GM12872 (cell line): Measurements from ENCODE around the gene SLC17A9.

ENCODE experiments used
- TF ChIP-seq, protein P1 (sequence below): IDR thresholded peaks from 3 replicates; pipeline ENCODE4 v1.5.1; 2011; ENCODE audit warnings: low read depth, mild to moderate bottlenecking, low read length, moderate library complexity; ENCODE audit not compliant: insufficient read depth

Gene SLC17A9

DNA sequence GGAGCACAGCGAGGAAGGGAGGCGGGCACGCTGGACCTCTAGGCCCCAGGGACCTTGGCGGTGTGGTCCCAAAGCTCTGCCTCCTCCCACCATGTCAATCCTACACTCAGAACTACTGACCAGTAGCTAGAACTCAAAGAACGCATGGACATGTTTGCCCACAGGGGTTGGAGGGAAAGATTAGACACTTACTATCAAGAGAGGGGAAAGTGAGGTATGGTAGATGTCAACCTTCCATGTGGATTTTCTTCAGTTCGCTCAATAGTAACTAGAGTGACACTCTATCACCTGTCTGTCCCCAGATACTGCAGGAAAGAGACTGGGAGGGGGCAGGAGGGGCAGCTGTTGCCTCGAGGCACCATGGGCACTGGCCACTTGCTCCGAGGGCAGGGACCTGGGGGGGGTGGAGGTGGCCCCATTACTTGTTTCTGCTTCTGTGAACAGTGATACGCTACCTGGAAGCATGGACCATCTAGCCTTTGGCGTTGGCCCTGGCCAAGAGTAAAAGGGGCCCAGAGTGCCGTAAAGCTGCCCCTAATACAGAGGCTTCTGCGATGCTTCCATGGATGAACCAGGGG lies 25.3 kb upstream of the SLC17A9 start:
- TF ChIP-seq, protein P1, sequence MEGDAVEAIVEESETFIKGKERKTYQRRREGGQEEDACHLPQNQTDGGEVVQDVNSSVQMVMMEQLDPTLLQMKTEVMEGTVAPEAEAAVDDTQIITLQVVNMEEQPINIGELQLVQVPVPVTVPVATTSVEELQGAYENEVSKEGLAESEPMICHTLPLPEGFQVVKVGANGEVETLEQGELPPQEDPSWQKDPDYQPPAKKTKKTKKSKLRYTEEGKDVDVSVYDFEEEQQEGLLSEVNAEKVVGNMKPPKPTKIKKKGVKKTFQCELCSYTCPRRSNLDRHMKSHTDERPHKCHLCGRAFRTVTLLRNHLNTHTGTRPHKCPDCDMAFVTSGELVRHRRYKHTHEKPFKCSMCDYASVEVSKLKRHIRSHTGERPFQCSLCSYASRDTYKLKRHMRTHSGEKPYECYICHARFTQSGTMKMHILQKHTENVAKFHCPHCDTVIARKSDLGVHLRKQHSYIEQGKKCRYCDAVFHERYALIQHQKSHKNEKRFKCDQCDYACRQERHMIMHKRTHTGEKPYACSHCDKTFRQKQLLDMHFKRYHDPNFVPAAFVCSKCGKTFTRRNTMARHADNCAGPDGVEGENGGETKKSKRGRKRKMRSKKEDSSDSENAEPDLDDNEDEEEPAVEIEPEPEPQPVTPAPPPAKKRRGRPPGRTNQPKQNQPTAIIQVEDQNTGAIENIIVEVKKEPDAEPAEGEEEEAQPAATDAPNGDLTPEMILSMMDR, result no peak

DNA sequence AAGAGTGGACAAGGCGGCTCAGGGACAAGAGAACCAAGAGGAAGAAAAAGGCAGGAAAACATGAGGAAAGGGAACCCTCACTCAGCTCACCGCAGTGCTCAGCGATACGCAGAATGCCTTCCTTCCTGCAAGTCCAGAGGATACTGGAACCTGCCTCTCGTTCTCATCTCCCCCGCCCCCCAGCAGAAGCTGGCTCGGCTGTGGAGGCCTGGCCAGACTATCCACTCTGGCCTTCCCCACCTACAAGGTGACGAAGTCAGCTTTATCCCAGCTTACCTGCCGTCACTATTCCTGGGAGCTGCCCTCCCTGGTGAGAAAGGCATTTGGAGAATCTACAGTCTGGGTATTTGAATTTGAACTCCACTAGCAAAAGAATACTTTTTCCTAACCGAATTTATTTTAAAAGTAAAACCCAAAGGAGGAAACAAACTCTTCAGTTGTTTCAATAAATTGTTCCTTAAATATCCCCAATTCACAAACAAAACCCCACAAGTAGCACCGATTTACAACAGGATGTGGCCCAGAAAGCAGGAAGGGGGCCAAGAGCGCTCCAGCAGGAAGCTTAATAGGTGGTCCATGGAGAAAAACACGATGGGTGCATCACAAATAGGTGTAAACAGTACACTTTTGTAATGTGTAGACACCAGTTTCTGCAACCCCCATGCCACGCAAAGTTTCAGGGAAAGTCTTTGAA lies 24.1 kb upstream of the SLC17A9 start:
- TF ChIP-seq, protein P1, result no peak

DNA sequence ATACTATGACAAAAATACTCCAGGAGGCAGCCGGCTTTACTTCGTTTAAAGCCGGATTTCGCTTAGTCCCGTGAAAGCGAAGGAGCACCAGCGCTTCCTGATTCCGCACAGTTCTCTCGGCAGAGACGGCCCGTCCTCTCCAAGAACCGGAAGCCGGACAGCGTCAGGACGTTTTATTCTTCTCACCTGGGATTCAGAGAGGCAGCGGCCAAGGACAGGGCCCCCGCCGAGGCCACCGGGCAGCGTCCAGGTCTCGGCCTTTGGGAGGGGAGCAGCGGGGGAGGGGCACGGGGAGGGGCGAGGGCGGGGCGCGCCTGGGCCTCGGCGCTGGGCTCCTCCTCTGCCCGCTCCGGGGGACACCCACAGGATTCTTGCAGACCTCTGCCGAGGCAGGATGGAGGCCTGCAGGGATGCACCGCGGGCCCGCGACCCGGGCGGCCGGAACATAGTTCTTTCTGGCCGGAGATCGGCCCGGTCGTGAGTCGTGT lies 23.4 kb upstream of the SLC17A9 start:
- TF ChIP-seq, protein P1, result no peak

DNA sequence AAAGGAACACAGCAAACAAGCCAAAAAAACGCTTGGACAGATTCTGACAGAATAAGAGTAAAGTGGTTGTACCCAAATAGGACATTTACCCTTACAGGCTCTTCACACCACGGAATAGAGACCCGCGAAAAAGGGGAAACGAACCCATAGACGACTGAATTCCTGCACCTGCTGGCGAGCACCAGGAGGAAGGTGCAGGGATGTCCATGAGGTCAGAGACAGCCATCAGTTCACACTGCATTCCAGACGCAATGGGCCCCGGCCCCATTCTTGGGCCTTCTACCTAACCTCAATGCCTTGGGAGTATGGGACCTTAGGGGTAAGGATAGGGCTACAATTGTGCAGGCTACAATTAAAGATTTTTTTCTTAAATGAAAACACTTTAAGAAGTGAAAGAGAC lies 21.0 kb upstream of the SLC17A9 start:
- TF ChIP-seq, protein P1, result no peak

DNA sequence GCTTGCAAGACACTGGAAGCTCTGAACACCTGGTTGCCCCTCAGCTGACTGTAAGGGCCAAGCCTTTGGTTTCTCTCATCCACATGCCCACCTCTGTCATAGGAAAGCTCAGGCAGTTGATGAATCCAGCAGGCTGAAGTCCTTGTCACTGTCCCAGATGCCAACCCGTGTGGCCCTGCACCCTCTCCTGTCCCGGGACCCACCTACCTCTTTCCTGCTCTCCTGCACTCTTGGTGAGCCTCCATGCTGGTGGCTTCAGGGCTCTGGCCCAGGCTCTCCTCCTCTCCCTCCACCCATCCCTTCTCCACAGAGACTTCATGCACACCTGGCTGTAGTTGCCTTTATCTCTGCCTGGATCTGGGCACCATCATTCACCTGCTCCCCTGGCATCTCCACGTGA lies 18.5 kb upstream of the SLC17A9 start:
- TF ChIP-seq, protein P1, result no peak

DNA sequence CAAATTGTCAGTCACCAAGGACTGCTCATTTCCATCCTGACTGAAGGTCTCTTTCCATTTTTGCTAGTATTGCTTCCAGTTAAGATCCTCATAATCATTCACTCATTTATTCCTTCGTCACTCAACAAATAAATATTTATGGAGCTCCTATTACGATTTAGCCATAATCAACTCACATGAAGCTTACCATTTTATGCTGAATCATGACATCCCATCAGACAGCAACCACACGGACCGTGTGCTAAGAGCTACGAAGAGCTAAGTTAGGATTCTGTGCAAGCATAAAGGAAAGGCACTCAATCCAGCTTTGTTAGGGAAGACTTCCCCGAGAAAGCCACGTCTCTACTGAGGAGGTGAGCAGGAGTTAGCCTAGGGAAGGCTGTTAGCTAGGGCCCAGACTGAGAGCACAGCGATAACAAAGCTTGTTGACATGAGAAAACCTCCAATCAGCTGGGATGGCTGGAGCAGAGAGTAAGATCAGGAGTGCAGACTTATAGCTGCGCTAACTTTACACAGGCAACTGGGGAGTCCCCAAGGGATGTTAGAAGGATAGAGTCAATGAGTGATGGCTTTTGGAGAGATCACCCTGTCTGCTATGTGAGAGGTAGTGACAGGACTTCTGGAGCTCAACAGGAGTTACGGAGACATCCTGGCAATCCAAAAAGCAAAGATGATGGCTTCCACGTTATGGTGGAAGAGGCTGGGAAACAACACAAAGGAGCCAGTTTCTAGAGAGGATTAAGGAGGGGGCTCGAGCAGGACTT lies 17.1 kb upstream of the SLC17A9 start:
- TF ChIP-seq, protein P1, result no peak

DNA sequence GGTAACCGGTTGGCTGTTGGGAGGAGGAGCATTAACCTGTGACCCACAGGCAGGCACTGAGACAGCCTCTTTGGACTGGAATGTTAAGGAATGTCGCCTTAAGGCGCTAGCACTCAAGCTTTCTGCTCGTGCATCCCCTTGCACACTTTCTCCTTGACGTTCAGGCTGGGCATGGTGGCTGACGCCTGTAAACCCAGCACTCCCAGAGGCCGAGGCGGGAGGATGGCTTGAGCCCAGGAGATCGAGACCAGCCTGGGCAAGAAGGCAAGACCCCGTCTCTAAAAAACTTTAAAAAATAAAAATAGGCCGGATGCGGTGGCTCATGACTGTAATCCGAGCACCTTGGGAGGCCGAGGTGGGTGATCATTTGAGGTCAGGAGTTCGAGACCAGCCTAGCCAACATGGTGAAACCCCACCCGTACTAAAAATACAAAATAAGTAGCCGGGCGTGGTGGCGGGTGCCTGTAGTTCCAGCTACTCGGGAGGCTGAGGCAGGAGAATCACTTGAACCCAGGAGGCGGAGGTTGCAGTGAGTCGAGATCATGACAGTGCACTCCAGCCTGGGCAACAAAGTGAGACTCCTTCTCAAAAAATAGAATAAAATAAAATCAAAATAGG lies 16.4 kb upstream of the SLC17A9 start:
- TF ChIP-seq, protein P1, result no peak
